Loucy (cell line): ENCODE results near the gene RAMAC.
A peak's percentile ranks its signal among the peaks of the same experiment; 100 is the strongest.

Experiments used
- H2AFZ ChIP-seq: fragments of 200-600 bp; sonication (generic); 2 replicates; pipeline ENCODE4 v1.6.0; 2016; ENCODE audit warnings: antibody characterized with exemption, mild to moderate bottlenecking, low read length, moderate library complexity
- H3F3A ChIP-seq: fragments of 200-600 bp; 2 replicates; pipeline ENCODE4 v1.6.0; 2016; ENCODE audit warnings: antibody characterized with exemption, low read depth, mild to moderate bottlenecking
- H3K27me3 ChIP-seq: fragments of 200-600 bp; sonication (generic); 2 replicates; pipeline ENCODE4 v1.6.1; 2014; ENCODE audit warnings: low read length, mild to moderate bottlenecking; ENCODE audit not compliant: insufficient read depth, poor library complexity, severe bottlenecking
- H3K36me3 ChIP-seq: fragments of 200-600 bp; sonication (generic); 2 replicates; pipeline ENCODE4 v1.6.1; 2016; ENCODE audit warnings: low read length; ENCODE audit not compliant: insufficient read depth
- H3K4me1 ChIP-seq: fragments of 200-600 bp; sonication (generic); 2 replicates; pipeline ENCODE4 v1.5.1; 2014; ENCODE audit warnings: low read length, mild to moderate bottlenecking; ENCODE audit not compliant: insufficient read depth, poor library complexity, severe bottlenecking
- H3K4me2 ChIP-seq: fragments of 200-600 bp; sonication (generic); 2 replicates; pipeline ENCODE4 v1.6.0; 2014; ENCODE audit warnings: antibody characterized with exemption, low read length, low read depth, mild to moderate bottlenecking; ENCODE audit not compliant: poor library complexity, severe bottlenecking
- H3K4me3 ChIP-seq: fragments of 200-600 bp; sonication (generic); 2 replicates; pipeline ENCODE4 v1.5.1; 2014; ENCODE audit warnings: low read length, mild to moderate bottlenecking, mixed read lengths; ENCODE audit not compliant: poor library complexity, severe bottlenecking
- H3K79me2 ChIP-seq: fragments of 200-600 bp; sonication (generic); 2 replicates; pipeline ENCODE4 v1.6.1; 2014; ENCODE audit warnings: low read length; ENCODE audit not compliant: insufficient read depth
- H3K9ac ChIP-seq: fragments of 200-600 bp; sonication (generic); 2 replicates; pipeline ENCODE4 v1.6.0; 2014; ENCODE audit warnings: mild to moderate bottlenecking, low read depth, low read length, moderate library complexity; ENCODE audit not compliant: poor library complexity, severe bottlenecking
- H3K9me2 ChIP-seq: fragments of 200-600 bp; sonication (generic); replicated peaks from 2 replicates; pipeline ENCODE4 v1.6.1; 2016; ENCODE audit warnings: low read depth, low read length, mixed read lengths
- H3K9me3 ChIP-seq: fragments of 200-600 bp; sonication (generic); 2 replicates; pipeline ENCODE4 v1.6.1; 2014; ENCODE audit warnings: mild to moderate bottlenecking, antibody characterized with exemption, low read length, low read depth; ENCODE audit not compliant: insufficient read depth
- H4K20me1 ChIP-seq: fragments of 200-600 bp; sonication (generic); 2 replicates; pipeline ENCODE4 v1.6.0; 2014; ENCODE audit warnings: antibody characterized with exemption, low read length, mild to moderate bottlenecking; ENCODE audit not compliant: insufficient read depth, poor library complexity, severe bottlenecking
- CTCF ChIP-seq: fragments of 200-600 bp; sonication (generic); conservative IDR thresholded peaks from 2 replicates; pipeline ENCODE4 v1.5.1; 2014; ENCODE audit warnings: mild to moderate bottlenecking, antibody characterized with exemption, low read length
- EZH2phosphoT487 ChIP-seq: fragments of 200-600 bp; IDR thresholded peaks from 2 replicates; pipeline ENCODE4 v1.6.1; 2018; ENCODE audit warnings: antibody characterized with exemption, mild to moderate bottlenecking, moderate library complexity, borderline replicate concordance

The RAMAC gene

GRCh38 chr15:82952158-82953081 lies 33.6 kb upstream of the RAMAC start, which contains the start of gene HOMER2:
Gene HOMER2, minus strand, starts transcription at chr15:82952720. Its CDS starts 185 bp downstream, at chr15:82952535.
- peaks cover 9% of the 10 kb centered on the region for H3K27me3 ChIP-seq
- H3K9me3 ChIP-seq = no peaks in the 10 kb centered on the region
- H3K4me2 ChIP-seq = peak within 1 kb of the TSS; percentile 43
- no peak within 1 kb of the TSS for H3K9ac ChIP-seq
- H3K36me3 ChIP-seq = no peaks in the 10 kb centered on the region
- TF ChIP-seq EZH2phosphoT487 (no peak), CTCF (no peak)
- no peaks in the 10 kb centered on the region for H3K9me2 ChIP-seq
- H3K4me1 ChIP-seq = no peaks in the 10 kb centered on the region
- H4K20me1 ChIP-seq = no peaks in the 10 kb centered on the region
- H3K4me3 ChIP-seq = peak within 1 kb of the TSS; percentile 61
- H3F3A ChIP-seq = no peaks in the 10 kb centered on the region
- H2AFZ ChIP-seq = 0 out of 2 replicates have a peak within 1 kb of the TSS, but pooled peaks have one; percentile 2
- H3K79me2 ChIP-seq = no peaks in the 10 kb centered on the region

- Histone ChIP-seq H3K4me1 (no peaks in the 10 kb centered on the region), H3K9me3 (no peaks in the 10 kb centered on the region), H3K36me3 (no peaks in the 10 kb centered on the region), H3K9ac (no peak overlapping the region), H3K9me2 (no peaks in the 10 kb centered on the region), H2AFZ (no peak overlapping the region), H4K20me1 (no peaks in the 10 kb centered on the region), H3K4me2 (no peak overlapping the region), H3K4me3 (no peak overlapping the region), H3K79me2 (no peaks in the 10 kb centered on the region), H3K27me3 (no peaks in the 10 kb centered on the region), H3F3A (no peaks in the 10 kb centered on the region)
- TF ChIP-seq CTCF (no peak), EZH2phosphoT487 (no peak)
Observed at GRCh38 chr15:82958638-82959037, 27.4 kb upstream of the RAMAC start.

GRCh38 chr15:82959423-82959822 lies 26.6 kb upstream of the RAMAC start:
- TF ChIP-seq CTCF (no peak), EZH2phosphoT487 (no peak)
- H2AFZ ChIP-seq = no peak overlapping the region
- no peaks in the 10 kb centered on the region for H3K36me3 ChIP-seq
- no peak overlapping the region for H3K4me3 ChIP-seq
- no peaks in the 10 kb centered on the region for H3K79me2 ChIP-seq
- H3K9me3 ChIP-seq = no peaks in the 10 kb centered on the region
- no peaks in the 10 kb centered on the region for H3K27me3 ChIP-seq
- H4K20me1 ChIP-seq = no peaks in the 10 kb centered on the region
- no peaks in the 10 kb centered on the region for H3K9me2 ChIP-seq
- H3K4me1 ChIP-seq = no peaks in the 10 kb centered on the region
- no peak overlapping the region for H3K4me2 ChIP-seq
- H3K9ac ChIP-seq = no peak overlapping the region
- H3F3A ChIP-seq = no peaks in the 10 kb centered on the region
